ENCODE data around the gene PMM2.

Gene PMM2

DNA sequence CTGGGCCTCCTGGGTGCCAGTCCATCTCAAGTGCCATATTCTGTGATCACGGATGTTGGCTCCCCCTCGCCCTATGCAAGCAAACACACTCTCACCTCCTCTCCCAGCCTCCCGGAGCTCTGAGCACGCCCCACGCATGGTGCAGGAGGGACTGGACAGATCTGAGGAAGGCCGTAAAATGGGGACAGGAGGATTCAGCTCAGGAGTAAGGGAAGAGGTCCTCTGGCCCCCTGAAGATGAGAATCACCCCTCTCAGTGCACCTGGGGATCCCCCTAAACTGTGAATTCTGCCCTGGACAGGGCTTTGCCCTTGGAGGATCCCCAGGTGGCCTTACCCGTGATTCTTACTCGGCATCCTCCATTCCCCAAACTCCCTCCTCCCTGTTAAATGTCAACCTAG, 15.8 kb upstream of the PMM2 start:
- TF ChIP-seq TEAD4 (IDR thresholded peaks at IDR 0.05) (no peak), EGR1 (IDR thresholded peaks at IDR 0.05) (no peak), CREB1 (IDR thresholded peaks at IDR 0.05; ENCODE audit: low read depth) (no peak), TCF12 (IDR thresholded peaks at IDR 0.05; ENCODE audit: low read depth) (no peak), CEBPB (IDR thresholded peaks at IDR 0.05) (no peak), NFIC (IDR thresholded peaks at IDR 0.05) (no peak), REST (IDR thresholded peaks at IDR 0.05; ENCODE audit: low read depth) (no peak), FOXM1 (IDR thresholded peaks at IDR 0.05; ENCODE audit: borderline replicate concordance, low read depth) (no peak), ZBTB7A (IDR thresholded peaks at IDR 0.05; ENCODE audit: low read depth) (no peak)
- TF ChIP-seq, protein P1, sequence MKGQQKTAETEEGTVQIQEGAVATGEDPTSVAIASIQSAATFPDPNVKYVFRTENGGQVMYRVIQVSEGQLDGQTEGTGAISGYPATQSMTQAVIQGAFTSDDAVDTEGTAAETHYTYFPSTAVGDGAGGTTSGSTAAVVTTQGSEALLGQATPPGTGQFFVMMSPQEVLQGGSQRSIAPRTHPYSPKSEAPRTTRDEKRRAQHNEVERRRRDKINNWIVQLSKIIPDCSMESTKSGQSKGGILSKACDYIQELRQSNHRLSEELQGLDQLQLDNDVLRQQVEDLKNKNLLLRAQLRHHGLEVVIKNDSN (IDR thresholded peaks at IDR 0.05) = no peak

- TF ChIP-seq REST (IDR thresholded peaks at IDR 0.05; ENCODE audit: low read depth) = no peak
- TF ChIP-seq MAX (IDR thresholded peaks at IDR 0.05) = no peak
- no peak for TF ChIP-seq CEBPB (IDR thresholded peaks at IDR 0.05)
- TF ChIP-seq CREB1 (IDR thresholded peaks at IDR 0.05; ENCODE audit: low read depth) = no peak
- TF ChIP-seq TAF1 (IDR thresholded peaks at IDR 0.05; ENCODE audit: low read depth) = no peak
- TF ChIP-seq, protein P1 (IDR thresholded peaks at IDR 0.05) = no peak
- TF ChIP-seq NFIC (IDR thresholded peaks at IDR 0.05) = no peak
- no peak for TF ChIP-seq YY1 (IDR thresholded peaks at IDR 0.05; ENCODE audit: low read depth)
- TF ChIP-seq RAD21 (IDR thresholded peaks at IDR 0.05; ENCODE audit: low read depth) = no peak
- TF ChIP-seq EP300 (IDR thresholded peaks at IDR 0.05; ENCODE audit: borderline replicate concordance) = no peak
- no peak for TF ChIP-seq TEAD4 (IDR thresholded peaks at IDR 0.05)
- no peak for TF ChIP-seq EGR1 (IDR thresholded peaks at IDR 0.05)
- no peak for TF ChIP-seq FOXM1 (IDR thresholded peaks at IDR 0.05; ENCODE audit: borderline replicate concordance, low read depth)
- no peak for TF ChIP-seq TCF12 (IDR thresholded peaks at IDR 0.05; ENCODE audit: low read depth)
- no peak for TF ChIP-seq ZBTB7A (IDR thresholded peaks at IDR 0.05; ENCODE audit: low read depth)
These were observed 15.0 kb upstream of the PMM2 start for GRCh38 chr16:8782673-8783072.

GRCh38 chr16:8785408-8785807, 12.2 kb upstream of the PMM2 start:
- no peak for TF ChIP-seq EP300 (IDR thresholded peaks at IDR 0.05; ENCODE audit: borderline replicate concordance)

DNA sequence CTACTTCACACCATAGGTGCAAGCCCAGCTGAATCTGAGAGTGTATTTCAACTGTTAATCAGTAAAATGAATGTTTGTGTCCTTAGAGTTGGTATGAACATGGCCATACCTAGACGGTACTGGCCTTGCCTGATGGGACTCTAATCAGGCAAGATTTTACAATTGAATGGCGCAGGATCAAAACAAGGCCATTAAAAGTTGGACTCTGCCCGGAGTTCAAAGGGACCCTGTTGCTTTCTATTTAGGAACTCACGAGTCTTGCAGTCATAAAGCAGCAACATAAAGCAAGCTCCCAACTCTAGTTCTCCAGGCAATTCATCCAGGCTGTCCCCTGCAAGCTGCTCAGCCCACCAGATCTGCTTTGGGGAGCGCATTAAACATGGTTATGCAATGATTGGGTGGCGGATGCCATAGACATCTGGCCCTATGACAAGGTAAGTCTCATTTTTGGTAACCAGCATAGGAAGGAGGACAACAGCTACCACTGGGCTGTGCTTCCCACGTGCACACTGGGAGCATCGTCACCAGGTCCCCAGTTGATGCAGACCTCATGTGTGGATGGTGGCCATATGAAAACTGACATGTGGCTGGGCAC, 9.0 kb upstream of the PMM2 start:
- TF ChIP-seq ZBTB7A (IDR thresholded peaks at IDR 0.05; ENCODE audit: low read depth) (no peak), CEBPB (IDR thresholded peaks at IDR 0.05) (no peak), CREB1 (IDR thresholded peaks at IDR 0.05; ENCODE audit: low read depth) (no peak), NFIC (IDR thresholded peaks at IDR 0.05) (no peak), REST (IDR thresholded peaks at IDR 0.05; ENCODE audit: low read depth) (no peak), TCF12 (IDR thresholded peaks at IDR 0.05; ENCODE audit: low read depth) (no peak), YY1 (IDR thresholded peaks at IDR 0.05; ENCODE audit: low read depth) (no peak)

- TF ChIP-seq, protein P1 (IDR thresholded peaks at IDR 0.05) = no peak
- no peak for TF ChIP-seq MAX (IDR thresholded peaks at IDR 0.05)
- TF ChIP-seq REST (IDR thresholded peaks at IDR 0.05; ENCODE audit: low read depth) = no peak
These were observed 2.5 kb upstream of the PMM2 start for GRCh38 chr16:8795091-8795490.

Data from Ishikawa (cell line).